IMR-90 (cell line): Measurements from ENCODE around the gene PLA2G2E. TPM values are rescaled to one million over a fixed set of nuclear protein-coding genes. Genes with fewer than 3 reads are reported as not detected.

ENCODE experiments used
- ATAC-seq: fragments of 200-7000 bp; cut with Tn5 transposase; 2 replicates; pipeline ENCODE4 v1.9.1; 2020; ENCODE audit warnings: low read depth, mild to moderate bottlenecking, moderate library complexity
- BruUV-seq: library from RNA; stranded (reverse); fragments of 400-500 nt; replicated peaks from 2 replicates; lab custom pipeline; 2021; lab: Mats Ljungman, UMichigan
- CTCF ChIA-PET: fragments of 300-600 bp; formaldehyde crosslinking; extraction: SDS; loops from one replicate; lab custom pipeline; 2021; ENCODE audit warnings: antibody characterized with exemption; lab: Yijun Ruan, JAX
- POLR2A ChIA-PET: fragments of 300-600 bp; sonication (Branson Sonifier 250); formaldehyde crosslinking; loops from one replicate; lab custom pipeline; 2022; ENCODE audit warnings: antibody characterized with exemption; ENCODE audit not compliant: unreplicated experiment; lab: Charles Lee
- DNase-seq: peaks from one replicate; pipeline ENCODE4 v3.0.0; 2013
- H2AFZ ChIP-seq: replicated peaks from 2 replicates; pipeline ENCODE3; 2013; ENCODE audit warnings: low read length, mild to moderate bottlenecking; ENCODE audit not compliant: poor library complexity
- H2AK5ac ChIP-seq: 2 replicates; pipeline ENCODE4 v1.6.1; 2013; ENCODE audit warnings: low read depth, low read length, inconsistent platforms
- H2AK9ac ChIP-seq: replicated peaks from 2 replicates; pipeline ENCODE3; 2013; ENCODE audit warnings: mild to moderate bottlenecking, low read depth, low read length, moderate library complexity; ENCODE audit not compliant: poor library complexity
- H2BK120ac ChIP-seq: 2 replicates; pipeline ENCODE4 v1.6.1; 2013; ENCODE audit warnings: low read depth, low read length, inconsistent platforms
- H2BK15ac ChIP-seq: 3 replicates; pipeline ENCODE4 v1.6.1; 2013; ENCODE audit warnings: low read depth, low read length, inconsistent platforms
- H2BK20ac ChIP-seq: 2 replicates; pipeline ENCODE4 v1.6.1; 2013; ENCODE audit warnings: low read depth, mild to moderate bottlenecking, inconsistent platforms, low read length, moderate library complexity
- H2BK5ac ChIP-seq: 2 replicates; pipeline ENCODE4 v1.6.1; 2013; ENCODE audit warnings: mild to moderate bottlenecking, low read depth, low read length, inconsistent platforms; ENCODE audit not compliant: poor library complexity, severe bottlenecking
- H3K14ac ChIP-seq: replicated peaks from 2 replicates; pipeline ENCODE4 v1.6.1; 2013; ENCODE audit warnings: low read depth, low read length, inconsistent platforms
- H3K18ac ChIP-seq: 2 replicates; pipeline ENCODE4 v1.6.1; 2013; ENCODE audit warnings: low read depth, low read length, control low read depth
- H3K23ac ChIP-seq: 2 replicates; pipeline ENCODE4 v1.6.1; 2013; ENCODE audit warnings: low read depth, low read length, inconsistent platforms
- H3K27ac ChIP-seq: 2 replicates; pipeline ENCODE4 v1.5.1; 2013; ENCODE audit warnings: mild to moderate bottlenecking, control low read depth, low read length; ENCODE audit not compliant: insufficient read depth
- H3K27me3 ChIP-seq: 2 replicates; pipeline ENCODE4 v1.6.1; 2013; ENCODE audit warnings: low read length; ENCODE audit not compliant: control insufficient read depth, insufficient read depth
- H3K36me3 ChIP-seq: 2 replicates; pipeline ENCODE4 v1.6.1; 2013; ENCODE audit warnings: low read length, mixed read lengths; ENCODE audit not compliant: control insufficient read depth, insufficient read depth
- H3K4ac ChIP-seq: 2 replicates; pipeline ENCODE4 v1.6.1; 2013; ENCODE audit warnings: low read depth, low read length, inconsistent platforms
- H3K4me1 ChIP-seq: 2 replicates; pipeline ENCODE4 v1.6.1; 2013; ENCODE audit warnings: low read length, mixed read lengths; ENCODE audit not compliant: control insufficient read depth, insufficient read depth
- H3K4me2 ChIP-seq: 2 replicates; pipeline ENCODE4 v1.6.1; 2013; ENCODE audit warnings: low read depth, mild to moderate bottlenecking, control low read depth, low read length, moderate library complexity
- H3K4me3 ChIP-seq: 2 replicates; pipeline ENCODE4 v1.5.1; 2013; ENCODE audit warnings: low read depth, mild to moderate bottlenecking, control low read depth, low read length, moderate library complexity; ENCODE audit not compliant: insufficient read depth
- H3K56ac ChIP-seq: 2 replicates; pipeline ENCODE4 v1.6.1; 2013; ENCODE audit warnings: low read length, inconsistent platforms; ENCODE audit not compliant: insufficient read depth; ENCODE audit errors: extremely low read depth
- H3K79me1 ChIP-seq, 2 experiments: 2 replicates each; pipeline ENCODE4 v1.6.1; 2013; ENCODE audit warnings: low read length in 2 of 2, inconsistent platforms in 1 of 2, low read depth in 1 of 2
- H3K9ac ChIP-seq: 2 replicates; pipeline ENCODE4 v1.6.1; 2013; ENCODE audit warnings: low read depth, low read length, control low read depth
- H3K9me1 ChIP-seq: 2 replicates; pipeline ENCODE4 v1.6.1; 2013; ENCODE audit warnings: low read length, inconsistent platforms; ENCODE audit not compliant: insufficient read depth
- H3K9me3 ChIP-seq: 2 replicates; pipeline ENCODE4 v1.6.1; 2013; ENCODE audit warnings: low read length; ENCODE audit not compliant: control insufficient read depth, insufficient read depth
- H4K20me1 ChIP-seq: 2 replicates; pipeline ENCODE4 v1.6.1; 2013; ENCODE audit warnings: low read length, inconsistent platforms; ENCODE audit not compliant: insufficient read depth
- H4K5ac ChIP-seq: 2 replicates; pipeline ENCODE4 v1.6.1; 2013; ENCODE audit warnings: mild to moderate bottlenecking, low read depth, low read length, control low read depth
- H4K8ac ChIP-seq, 2 experiments: 2 replicates each; pipeline ENCODE4 v1.6.1; 2013; ENCODE audit warnings: low read depth in 2 of 2, low read length in 2 of 2, control low read depth in 1 of 2, inconsistent platforms in 1 of 2
- H4K91ac ChIP-seq: 2 replicates; pipeline ENCODE4 v1.6.1; 2013; ENCODE audit warnings: low read depth, low read length, inconsistent platforms; ENCODE audit not compliant: insufficient read depth
- CEBPB ChIP-seq: IDR thresholded peaks from 2 replicates; pipeline ENCODE4 v1.6.1; 2012; ENCODE audit warnings: low read depth, low read length, improper control_type of control experiment
- WGBS, 2 experiments: methylation state at CpG; one replicate each; pipeline versions ENCODE4 v1.1.5 to v1.1.7; 2013; ENCODE audit warnings: missing lambda C conversion rate in 2 of 2; ENCODE audit not compliant: insufficient read length in 1 of 2; ENCODE audit errors: extremely low coverage in 2 of 2; 5-methylcytosine and 5-hydroxymethylcytosine counted together
- dilution Hi-C: fragments of 300-500 bp; cut with HindIII; formaldehyde crosslinking; loops from one replicate; pipeline ENCODE4 v1.14.3; 2018; ENCODE audit warnings: low sequenced_read_pairs; ENCODE audit not compliant: unreplicated experiment
- in situ Hi-C: fragments of 300-500 bp; cut with MboI; formaldehyde crosslinking; loops from 3 replicates; pipeline ENCODE4 v1.14.3; 2019; ENCODE audit warnings: low sequenced_read_pairs, inconsistent platforms, mixed read lengths
- intact Hi-C: fragments of 100-400 bp; cut with micrococcal nuclease; formaldehyde crosslinking; loops from 2 replicates; pipeline ENCODE4 v1.10.0; 2022
- polyA plus RNA-seq, 3 experiments: library from polyadenylated mRNA; depleted of rRNA; stranded (reverse); fragments of >200 nt; gene quantifications; 2 replicates each; pipeline ENCODE4 v1.2.3, GENCODE V29; 2012; ENCODE audit warnings: low replicate concordance in 1 of 3
- total RNA-seq: library from RNA; depleted of rRNA; stranded (reverse); fragments of >200 nt; gene quantifications from 2 replicates; pipeline ENCODE4 v1.2.3, GENCODE V29; 2012
- TF ChIP-seq, protein P1 (sequence below): fragments of 150-350 bp; IDR thresholded peaks from 2 replicates; pipeline ENCODE4 v1.6.1; 2016; ENCODE audit warnings: low read depth, mild to moderate bottlenecking, low read length, moderate library complexity, borderline replicate concordance

Gene PLA2G2E
- total and polyA plus RNA-seq, 2 of the 4 experiments (the other 2 are of a cell fraction) = not detected

DNA sequence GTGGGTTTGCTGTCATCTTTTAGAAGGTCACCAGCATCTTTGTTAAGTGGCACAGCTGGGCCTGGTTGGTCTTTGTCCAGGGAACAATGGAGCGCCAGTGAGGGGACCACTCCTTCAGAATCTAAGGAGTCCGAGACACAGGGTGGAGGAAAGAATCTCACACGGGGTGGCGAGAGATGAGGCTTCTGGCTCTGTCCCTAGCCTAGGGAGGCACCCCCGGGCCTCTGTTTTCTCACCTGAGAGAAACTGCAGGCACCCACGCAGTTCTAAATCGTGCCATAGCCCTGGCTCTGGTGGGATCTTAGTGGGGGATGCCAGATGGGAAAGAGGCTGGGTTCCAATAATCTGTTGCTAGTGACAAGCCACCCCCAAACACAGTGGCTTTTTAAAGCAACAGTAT is 10.9 kb upstream of the PLA2G2E start:
- H3K9ac ChIP-seq = no peak overlapping the region
- H3K14ac ChIP-seq = no peak overlapping the region
- H3K4me1 ChIP-seq = no peaks in the 10 kb centered on the region
- no peak overlapping the region for H2AK9ac ChIP-seq
- no peak overlapping the region for H2AFZ ChIP-seq
- H3K23ac ChIP-seq = no peak overlapping the region
- no peak overlapping the region for H3K27ac ChIP-seq
- H3K4me2 ChIP-seq = no peak overlapping the region
- in situ Hi-C loops (no loop called here), intact Hi-C loops (no loop called here), dilution Hi-C loops (no loop called here)
- H3K9me1 ChIP-seq = no peaks in the 10 kb centered on the region
- H4K91ac ChIP-seq = no peak overlapping the region
- no peak overlapping the region for H3K18ac ChIP-seq
- no peaks in the 10 kb centered on the region for H4K20me1 ChIP-seq
- 50% methylated on average over 3 of the region's 7 CpGs; no CpG with 5 or more reads in 1 of the 2 experiments for WGBS, 2 experiments
- no peaks in the 10 kb centered on the region for H3K27me3 ChIP-seq
- ChIA-PET POLR2A (interaction anchor here (0.5 kb wide), 1 partner anchor 99 kb away, joined by 3 read pairs; no protein-coding TSS in a partner anchor), CTCF (no interaction called here)
- TF ChIP-seq, protein P1, sequence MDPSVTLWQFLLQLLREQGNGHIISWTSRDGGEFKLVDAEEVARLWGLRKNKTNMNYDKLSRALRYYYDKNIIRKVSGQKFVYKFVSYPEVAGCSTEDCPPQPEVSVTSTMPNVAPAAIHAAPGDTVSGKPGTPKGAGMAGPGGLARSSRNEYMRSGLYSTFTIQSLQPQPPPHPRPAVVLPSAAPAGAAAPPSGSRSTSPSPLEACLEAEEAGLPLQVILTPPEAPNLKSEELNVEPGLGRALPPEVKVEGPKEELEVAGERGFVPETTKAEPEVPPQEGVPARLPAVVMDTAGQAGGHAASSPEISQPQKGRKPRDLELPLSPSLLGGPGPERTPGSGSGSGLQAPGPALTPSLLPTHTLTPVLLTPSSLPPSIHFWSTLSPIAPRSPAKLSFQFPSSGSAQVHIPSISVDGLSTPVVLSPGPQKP = no peak
- no peak for TF ChIP-seq CEBPB
- H2BK15ac ChIP-seq = no peak overlapping the region
- DNase-seq (no peak), ATAC-seq (no peak)
- peaks cover 8% of the 10 kb centered on the region for H3K9me3 ChIP-seq
- H4K5ac ChIP-seq = no peak overlapping the region
- no peak overlapping the region for H3K56ac ChIP-seq
- H3K4me3 ChIP-seq = no peak overlapping the region
- H4K8ac ChIP-seq = no peak overlapping the region
- no peak overlapping the region for H2AK5ac ChIP-seq
- no peak overlapping the region for H2BK120ac ChIP-seq
- no peak overlapping the region for H3K4ac ChIP-seq
- no peaks in the 10 kb centered on the region for H3K79me1 ChIP-seq
- H2BK5ac ChIP-seq = no peak overlapping the region
- no peaks in the 10 kb centered on the region for H3K36me3 ChIP-seq
- no TSS peak for BruUV-seq
- H2BK20ac ChIP-seq = no peak overlapping the region
